K562 (cell line): ENCODE measurements around the gene ZFP64. TPM values are rescaled to one million over a fixed set of nuclear protein-coding genes. Genes with fewer than 3 reads are reported as not detected.

Experiments
- ATAC-seq: fragments of 200-7000 bp; cut with Tn5 transposase; 3 replicates; pipeline ENCODE4 v1.9.1; 2020; ENCODE audit warnings: moderate library complexity
- BruUV-seq: library from RNA; stranded (reverse); fragments of 400-500 nt; replicated peaks from 2 replicates; lab custom pipeline; 2021; lab: Mats Ljungman, UMichigan
- CTCF ChIA-PET: fragments of 300-600 bp; formaldehyde crosslinking; extraction: SDS; loops from one replicate; lab custom pipeline; 2021; ENCODE audit warnings: low intra/inter-chr PET ratio; lab: Yijun Ruan, JAX
- POLR2A ChIA-PET: fragments of 300-600, 350-650 bp; sonication (Branson Sonifier 250); formaldehyde crosslinking; extraction: SDS; loops from one replicate; lab custom pipeline; 2021; ENCODE audit warnings: antibody characterized with exemption, inconsistent platforms; lab: Yijun Ruan, JAX
- DNase-seq, 4 experiments: peaks; one replicate each; pipeline versions ENCODE4 v3.0.0 to v3.0.0-alpha.2; 2011 to 2018; ENCODE audit warnings: low spot score in 3 of 4, mixed read lengths in 3 of 4; ENCODE audit errors: extremely low read depth in 1 of 4
- FAIRE-seq: peaks from 2 replicates; lab custom pipeline; 2011; peaks lifted over from hg19 to GRCh38; lab: Jason Lieb, UNC
- H2AFZ ChIP-seq: 2 replicates; pipeline ENCODE4 v1.6.0; 2011; ENCODE audit warnings: low read depth, low read length, control low read depth, inconsistent platforms
- H3K27ac ChIP-seq: fragments of 200-600 bp; 3 replicates; pipeline ENCODE4 v1.8.0; 2011; ENCODE audit warnings: low read depth, mild to moderate bottlenecking, control low read depth, inconsistent platforms, low read length, moderate library complexity, mixed read lengths; ENCODE audit errors: extremely low read depth
- H3K27me3 ChIP-seq, 2 experiments: fragments of 300-600 bp in 1 of 2; 2 replicates in 1 of 2; 3 replicates in 1 of 2; pipeline versions ENCODE4 v1.6.0 to v1.8.0; 2011; ENCODE audit warnings: inconsistent platforms in 2 of 2, low read length in 2 of 2, mild to moderate bottlenecking in 1 of 2, mixed read lengths in 1 of 2, moderate library complexity in 1 of 2; ENCODE audit not compliant: control insufficient read depth in 2 of 2, insufficient read depth in 2 of 2
- H3K36me3 ChIP-seq: fragments of 300-600 bp; 3 replicates; pipeline ENCODE4 v1.8.0; 2011; ENCODE audit warnings: mild to moderate bottlenecking, low read length, inconsistent platforms; ENCODE audit not compliant: control insufficient read depth, insufficient read depth
- H3K4me1 ChIP-seq, 2 experiments: fragments of 200-600 bp in 1 of 2; replicated peaks in 1 of 2; 2 replicates in 1 of 2; 3 replicates in 1 of 2; pipeline versions ENCODE4 v1.5.1 to v1.8.0; 2011; ENCODE audit warnings: inconsistent platforms in 2 of 2, low read length in 2 of 2, mild to moderate bottlenecking in 1 of 2, mixed read lengths in 1 of 2, moderate library complexity in 1 of 2; ENCODE audit not compliant: control insufficient read depth in 2 of 2, insufficient read depth in 2 of 2
- H3K4me2 ChIP-seq: 2 replicates; pipeline ENCODE4 v1.6.1; 2011; ENCODE audit warnings: low read length, control low read depth, inconsistent platforms, mixed read lengths; ENCODE audit not compliant: insufficient read depth
- H3K4me3 ChIP-seq: fragments of 200-600 bp; sonication (generic), shearing (Covaris generic); 2 replicates; pipeline ENCODE4 v1.5.1; 2016; ENCODE audit warnings: control low read depth, inconsistent platforms
- H3K79me2 ChIP-seq: fragments of 200-600 bp; 3 replicates; pipeline ENCODE4 v1.8.0; 2011; ENCODE audit warnings: low read length, inconsistent platforms; ENCODE audit not compliant: control insufficient read depth, insufficient read depth
- H3K9ac ChIP-seq, 2 experiments: 2 replicates each; pipeline versions ENCODE4 v1.6.0 to v1.6.1; 2011; ENCODE audit warnings: low read depth in 2 of 2, low read length in 2 of 2, control low read depth in 1 of 2, inconsistent platforms in 1 of 2, mild to moderate bottlenecking in 1 of 2, mixed read lengths in 1 of 2; ENCODE audit not compliant: insufficient read depth in 1 of 2
- H3K9me1 ChIP-seq: one replicate; pipeline ENCODE4 v1.6.0; 2011; ENCODE audit warnings: inconsistent platforms, mild to moderate bottlenecking, low read length, moderate library complexity; ENCODE audit not compliant: control insufficient read depth, insufficient read depth
- H3K9me3 ChIP-seq: replicated peaks from 2 replicates; pipeline ENCODE4 v1.5.1; 2011; ENCODE audit warnings: low read depth, low read length, inconsistent platforms; ENCODE audit not compliant: control insufficient read depth, insufficient read depth
- H4K20me1 ChIP-seq: replicated peaks from 2 replicates; pipeline ENCODE4 v1.6.1; 2011; ENCODE audit warnings: low read length, inconsistent platforms, mixed read lengths; ENCODE audit not compliant: control insufficient read depth, insufficient read depth
- KAT7 ChIP-seq: sonication (generic); formaldehyde crosslinking; IDR thresholded peaks from 2 replicates; pipeline ENCODE4 v1.8.0; 2022; ENCODE audit warnings: missing genetic modification reagents, mild to moderate bottlenecking, borderline replicate concordance
- MCM3 ChIP-seq: fragments of 450-650 bp; IDR thresholded peaks from 2 replicates; pipeline ENCODE4 v1.6.1; 2016
- NFRKB ChIP-seq: fragments of 450-650 bp; IDR thresholded peaks from 2 replicates; pipeline ENCODE4 v1.6.1; 2016; ENCODE audit warnings: low read depth
- NKRF ChIP-seq: fragments of 450-650 bp; IDR thresholded peaks from 2 replicates; pipeline ENCODE4 v1.6.1; 2016; ENCODE audit warnings: borderline replicate concordance
- NR2F6 ChIP-seq: fragments of 450-650 bp; formaldehyde crosslinking; IDR thresholded peaks from 2 replicates; pipeline ENCODE4 v1.4.0; 2020; ENCODE audit warnings: mild to moderate bottlenecking
- PHF21A ChIP-seq: fragments of 450-650 bp; IDR thresholded peaks from 2 replicates; pipeline ENCODE4 v1.6.1; 2017; ENCODE audit warnings: low read depth, borderline replicate concordance
- POLR2B ChIP-seq: fragments of 450-650 bp; IDR thresholded peaks from 2 replicates; pipeline ENCODE4 v1.6.1; 2018; ENCODE audit warnings: low read depth; ENCODE audit not compliant: partially characterized antibody
- PRMT5 ChIP-seq: sonication (generic); formaldehyde crosslinking; IDR thresholded peaks from 2 replicates; pipeline ENCODE4 v1.5.0; 2020; ENCODE audit warnings: missing genetic modification reagents
- RBBP5 ChIP-seq: fragments of 200-600 bp; sonication (generic); IDR thresholded peaks from 2 replicates; pipeline ENCODE4 v1.6.1; 2012; ENCODE audit warnings: borderline replicate concordance, mild to moderate bottlenecking, low read length, control low read depth, inconsistent platforms; ENCODE audit not compliant: insufficient read depth, poor library complexity, severe bottlenecking
- SIN3B ChIP-seq: fragments of 450-650 bp; IDR thresholded peaks from 2 replicates; pipeline ENCODE4 v1.6.1; 2017; ENCODE audit warnings: low read depth, mild to moderate bottlenecking, moderate library complexity
- ZKSCAN3 ChIP-seq: fragments of 250-450 bp; sonication (Bioruptor Pico); IDR thresholded peaks from 2 replicates; pipeline ENCODE4 v1.4.0; 2020
- WGBS: fragments of 100-300 bp; shearing (Covaris generic); methylation state at CpG from one replicate; pipeline ENCODE4 v1.1.6; 2016; ENCODE audit warnings: low coverage, mixed read lengths; ENCODE audit not compliant: insufficient coverage; ENCODE audit errors: missing lambda C conversion rate; 5-methylcytosine and 5-hydroxymethylcytosine counted together
- in situ Hi-C: fragments of 300-500 bp; cut with MboI; formaldehyde crosslinking; loops from 4 replicates; pipeline ENCODE4 v1.15.0; 2018; ENCODE audit warnings: inconsistent platforms, mixed read lengths
- intact Hi-C: fragments of 100-400 bp; cut with micrococcal nuclease; formaldehyde crosslinking; loops from 2 replicates; pipeline ENCODE4 v1.14.2; 2022
- polyA plus RNA-seq, 8 experiments: library from polyadenylated mRNA; depleted of rRNA in 4 of 8; stranded (reverse) in 5 of 8; unstranded in 3 of 8; fragments of >200 nt; fragmentation: Nextera tagmentation in 2 of 8; fragmentation: Illumina TruSeq in 1 of 8; extraction: Ambion mirVana in 2 of 8; extraction: Trizol in 1 of 8; gene quantifications; 2 replicates each; pipeline versions ENCODE4 v1.2.1 to v1.2.3, GENCODE V29; 2011 to 2014; ENCODE audit warnings: inconsistent platforms in 1 of 8, missing spikeins in 1 of 8
- total RNA-seq, 7 experiments: library from RNA; depleted of rRNA in 6 of 7; stranded (reverse); fragments of >200 nt in 6 of 7; fragmentation: Illumina TruSeq in 2 of 7; extraction: Trizol in 2 of 7; gene quantifications; 2 replicates each; pipeline versions ENCODE4 v1.2.1 to v1.2.3, GENCODE V29; 2011 to 2021; ENCODE audit warnings: low replicate concordance in 1 of 7
- TF ChIP-seq, protein P1 (sequence below): fragments of 450-650 bp; IDR thresholded peaks from 2 replicates; pipeline ENCODE4 v1.7.0; 2016; ENCODE audit warnings: borderline replicate concordance
- TF ChIP-seq, protein P2 (sequence below): fragments of 250-450 bp; sonication (Bioruptor Pico); IDR thresholded peaks from 2 replicates; pipeline ENCODE4 v1.5.0; 2020; ENCODE audit warnings: mild to moderate bottlenecking

ZFP64 gene
- total and polyA plus RNA-seq, 9 of the 15 experiments (the other 6 are each of a cell fraction or from before 2014, with no cell fraction given), result 1.4 to 13.4 (median 7.0) TPM

GRCh38 chr20:52153896-52154295 lies 37.7 kb downstream of the ZFP64 start (continued):
- TF ChIP-seq, protein P1, sequence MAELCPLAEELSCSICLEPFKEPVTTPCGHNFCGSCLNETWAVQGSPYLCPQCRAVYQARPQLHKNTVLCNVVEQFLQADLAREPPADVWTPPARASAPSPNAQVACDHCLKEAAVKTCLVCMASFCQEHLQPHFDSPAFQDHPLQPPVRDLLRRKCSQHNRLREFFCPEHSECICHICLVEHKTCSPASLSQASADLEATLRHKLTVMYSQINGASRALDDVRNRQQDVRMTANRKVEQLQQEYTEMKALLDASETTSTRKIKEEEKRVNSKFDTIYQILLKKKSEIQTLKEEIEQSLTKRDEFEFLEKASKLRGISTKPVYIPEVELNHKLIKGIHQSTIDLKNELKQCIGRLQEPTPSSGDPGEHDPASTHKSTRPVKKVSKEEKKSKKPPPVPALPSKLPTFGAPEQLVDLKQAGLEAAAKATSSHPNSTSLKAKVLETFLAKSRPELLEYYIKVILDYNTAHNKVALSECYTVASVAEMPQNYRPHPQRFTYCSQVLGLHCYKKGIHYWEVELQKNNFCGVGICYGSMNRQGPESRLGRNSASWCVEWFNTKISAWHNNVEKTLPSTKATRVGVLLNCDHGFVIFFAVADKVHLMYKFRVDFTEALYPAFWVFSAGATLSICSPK, result no peak
- TF ChIP-seq NKRF (no peak), MCM3 (no peak)

DNA sequence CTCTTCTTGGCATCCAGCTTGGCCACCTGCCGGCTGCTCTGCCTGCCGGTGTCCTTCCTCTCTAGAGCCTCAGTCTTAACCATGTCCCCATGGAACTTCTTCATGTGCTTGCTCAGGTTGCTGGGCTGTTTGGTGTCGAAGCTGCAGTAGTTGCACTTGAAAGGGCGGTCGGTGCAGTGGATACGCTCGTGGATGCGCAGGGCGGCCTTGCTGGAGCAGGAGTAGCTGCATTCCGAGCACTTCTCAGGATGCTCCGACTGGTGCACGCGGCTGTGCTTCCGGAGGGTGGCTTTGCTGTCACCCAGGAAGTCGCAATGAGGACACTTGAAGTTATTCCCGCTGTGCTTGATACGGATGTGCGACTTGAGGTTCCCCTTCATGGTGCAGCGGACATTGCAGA lies 38.7 kb downstream of the ZFP64 start:
- no TSS peak for BruUV-seq
- Histone ChIP-seq H3K36me3 (peaks cover 18% of the 10 kb centered on the region), H3K9me3 (no peaks in the 10 kb centered on the region), H3K9ac (peak overlapping the region in 1 of 2 experiments; percentile 52; a peak in 1 of 4 replicates), H3K4me3 (no peak overlapping the region), H3K27me3 (no peaks in the 10 kb centered on the region), H4K20me1 (no peaks in the 10 kb centered on the region), H3K4me1 (no peaks in the 10 kb centered on the region; a peak in 1 of 5 replicates), H2AFZ (no peak overlapping the region), H3K9me1 (no peaks in the 10 kb centered on the region), H3K27ac (no peak overlapping the region), H3K79me2 (no peaks in the 10 kb centered on the region), H3K4me2 (no peak overlapping the region)
- in situ Hi-C loops, result no loop called here
- ATAC-seq (no peak), DNase-seq (no peak), FAIRE-seq (no peak)
- POLR2A ChIA-PET, result interaction anchor here (0.6 kb wide), 1 partner anchor 81 kb away, joined by 3 read pairs; no protein-coding TSS in a partner anchor
- TF ChIP-seq, protein P2, sequence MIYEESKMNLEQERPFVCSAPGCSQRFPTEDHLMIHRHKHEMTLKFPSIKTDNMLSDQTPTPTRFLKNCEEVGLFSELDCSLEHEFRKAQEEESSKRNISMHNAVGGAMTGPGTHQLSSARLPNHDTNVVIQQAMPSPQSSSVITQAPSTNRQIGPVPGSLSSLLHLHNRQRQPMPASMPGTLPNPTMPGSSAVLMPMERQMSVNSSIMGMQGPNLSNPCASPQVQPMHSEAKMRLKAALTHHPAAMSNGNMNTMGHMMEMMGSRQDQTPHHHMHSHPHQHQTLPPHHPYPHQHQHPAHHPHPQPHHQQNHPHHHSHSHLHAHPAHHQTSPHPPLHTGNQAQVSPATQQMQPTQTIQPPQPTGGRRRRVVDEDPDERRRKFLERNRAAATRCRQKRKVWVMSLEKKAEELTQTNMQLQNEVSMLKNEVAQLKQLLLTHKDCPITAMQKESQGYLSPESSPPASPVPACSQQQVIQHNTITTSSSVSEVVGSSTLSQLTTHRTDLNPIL (CRISPR knock-in tag), result no peak
- TF ChIP-seq ZKSCAN3 (CRISPR knock-in tag) (no peak), RBBP5 (no peak), SIN3B (no peak), NR2F6 (CRISPR knock-in tag) (no peak), KAT7 (CRISPR knock-in tag) (no peak), PRMT5 (CRISPR knock-in tag) (no peak), NFRKB (no peak), PHF21A (no peak), POLR2B (no peak)
- CTCF ChIA-PET, result no interaction called here
- 91% methylated on average over 18 of the region's 19 CpGs for WGBS
- intact Hi-C loops, result no loop called here
